SW480 (cell line): ENCODE data around the gene OLIG2.

Experiments
- DNase-seq: peaks from one replicate; pipeline ENCODE4 v3.0.0-alpha.2; 2016; ENCODE audit warnings: low spot score

Gene OLIG2

GRCh38 chr21:33025489-33026442, at the start of gene OLIG2:
Gene OLIG2, plus strand, starts transcription at chr21:33025935. Its CDS starts 928 bp downstream, at chr21:33026863.
- no peak for DNase-seq

GRCh38 chr21:32976791-32977190, 48.9 kb upstream of the OLIG2 start:
- DNase-seq: no peak

- no peak for DNase-seq
These were observed 48.5 kb upstream of the OLIG2 start for GRCh38 chr21:32977216-32977615.

- no peak for DNase-seq
These were observed 47.1 kb upstream of the OLIG2 start for GRCh38 chr21:32978331-32979270.

- DNase-seq: no peak
These were observed 46.0 kb upstream of the OLIG2 start for GRCh38 chr21:32979598-32980268.

GRCh38 chr21:32981096-32981495, 44.6 kb upstream of the OLIG2 start:
- DNase-seq: no peak

GRCh38 chr21:32990666-32991065, 35.1 kb upstream of the OLIG2 start:
- no peak for DNase-seq

- no peak for DNase-seq
These were observed 34.4 kb upstream of the OLIG2 start for GRCh38 chr21:32991361-32991760.

- DNase-seq: no peak
These were observed 31.8 kb upstream of the OLIG2 start for GRCh38 chr21:32993894-32994293.

- DNase-seq: peak; percentile 33
These were observed 31.4 kb upstream of the OLIG2 start for GRCh38 chr21:32994305-32994704.

GRCh38 chr21:33007747-33008146, 18.0 kb upstream of the OLIG2 start:
- DNase-seq: no peak

GRCh38 chr21:33008333-33009051, 17.2 kb upstream of the OLIG2 start:
- DNase-seq: no peak

GRCh38 chr21:33010931-33011330, 14.8 kb upstream of the OLIG2 start:
- DNase-seq: no peak

GRCh38 chr21:33011462-33011861, 14.3 kb upstream of the OLIG2 start:
- DNase-seq: peak; percentile 89

GRCh38 chr21:33013626-33014025, 12.1 kb upstream of the OLIG2 start:
- DNase-seq: no peak

- DNase-seq: no peak
These were observed 11.4 kb upstream of the OLIG2 start for GRCh38 chr21:33014331-33014730.

GRCh38 chr21:33015096-33015495, 10.6 kb upstream of the OLIG2 start:
- DNase-seq: no peak

- no peak for DNase-seq
These were observed 10.0 kb upstream of the OLIG2 start for GRCh38 chr21:33015756-33016155.

GRCh38 chr21:33018707-33019465, 6.8 kb upstream of the OLIG2 start:
- DNase-seq: no peak

GRCh38 chr21:33019516-33019884, 6.2 kb upstream of the OLIG2 start:
- DNase-seq: no peak
